PC-3 (cell line): Measurements from ENCODE around the gene ASB9. TPM values are rescaled to one million over a fixed set of nuclear protein-coding genes. Genes with fewer than 3 reads are reported as not detected.

Source experiments
- ATAC-seq: fragments of 200-7000 bp; cut with Tn5 transposase; 2 replicates; pipeline ENCODE4 v1.9.1; 2020; ENCODE audit warnings: mild to moderate bottlenecking, moderate library complexity
- BruUV-seq: library from RNA; stranded (reverse); fragments of 400-500 nt; replicated peaks from 2 replicates; lab custom pipeline; 2021; lab: Mats Ljungman, UMichigan
- CTCF ChIA-PET: fragments of 300-600 bp; sonication (Branson Sonifier 250); formaldehyde crosslinking; loops from one replicate; lab custom pipeline; 2022; ENCODE audit warnings: antibody characterized with exemption; lab: Charles Lee
- POLR2A ChIA-PET: fragments of 300-600 bp; sonication (Branson Sonifier 250); formaldehyde crosslinking; loops from one replicate; lab custom pipeline; 2022; ENCODE audit warnings: antibody characterized with exemption; ENCODE audit not compliant: unreplicated experiment; lab: Charles Lee
- DNase-seq: peaks from one replicate; pipeline ENCODE4 v3.0.0-alpha.2; 2015
- H2AFZ ChIP-seq: fragments of 300-600 bp; sonication (generic); 2 replicates; pipeline ENCODE4 v1.6.0; 2016; ENCODE audit warnings: antibody characterized with exemption, low read length
- H3F3A ChIP-seq: fragments of 300-600 bp; sonication (generic); one replicate; pipeline ENCODE4 v1.6.0; 2017; ENCODE audit warnings: antibody characterized with exemption, low read length, control low read depth, mild to moderate bottlenecking; ENCODE audit not compliant: unreplicated experiment
- H3K27ac ChIP-seq: fragments of 300-600 bp; sonication (generic); 2 replicates; pipeline ENCODE4 v1.5.1; 2016; ENCODE audit warnings: mild to moderate bottlenecking, low read length
- H3K27me3 ChIP-seq: fragments of 300-600 bp; sonication (generic); 2 replicates; pipeline ENCODE4 v1.6.1; 2016; ENCODE audit warnings: low read length, mixed read lengths
- H3K36me3 ChIP-seq: fragments of 300-600 bp; sonication (generic); 2 replicates; pipeline ENCODE4 v1.6.1; 2016; ENCODE audit warnings: low read depth, mixed run types, low read length, mixed read lengths
- H3K4me1 ChIP-seq: fragments of 300-600 bp; sonication (generic); 2 replicates; pipeline ENCODE4 v1.5.1; 2016; ENCODE audit warnings: low read length; ENCODE audit not compliant: insufficient read depth
- H3K4me2 ChIP-seq: fragments of 300-600 bp; sonication (generic); 2 replicates; pipeline ENCODE4 v1.6.0; 2016; ENCODE audit warnings: low read length
- H3K4me3 ChIP-seq: fragments of 300-600 bp; sonication (generic); 2 replicates; pipeline ENCODE4 v1.5.1; 2016; ENCODE audit warnings: mild to moderate bottlenecking, low read length, mixed read lengths
- H3K79me2 ChIP-seq: fragments of 300-600 bp; sonication (generic); 2 replicates; pipeline ENCODE4 v1.6.1; 2017; ENCODE audit warnings: low read length, mixed read lengths
- H3K9ac ChIP-seq: fragments of 300-600 bp; sonication (generic); 2 replicates; pipeline ENCODE4 v1.6.0; 2016; ENCODE audit warnings: mild to moderate bottlenecking, low read length
- H3K9me2 ChIP-seq: fragments of 300-600 bp; sonication (generic); replicated peaks from 2 replicates; pipeline ENCODE4 v1.6.1; 2016; ENCODE audit warnings: mixed run types, low read length, mixed read lengths
- H3K9me3 ChIP-seq: fragments of 300-600 bp; sonication (generic); 2 replicates; pipeline ENCODE4 v1.6.1; 2016; ENCODE audit warnings: low read length, mixed read lengths
- H4K20me1 ChIP-seq: fragments of 300-600 bp; sonication (generic); 2 replicates; pipeline ENCODE4 v1.6.1; 2016; ENCODE audit warnings: low read length, mixed read lengths
- EZH2 ChIP-seq: fragments of 300-600 bp; sonication (generic); IDR thresholded peaks from one replicate; pipeline ENCODE4 v1.6.1; 2017; ENCODE audit warnings: antibody characterized with exemption, mild to moderate bottlenecking, low read length; ENCODE audit not compliant: unreplicated experiment
- EZH2phosphoT487 ChIP-seq: fragments of 300-600 bp; sonication (generic); IDR thresholded peaks from 2 replicates; pipeline ENCODE4 v1.6.1; 2018; ENCODE audit warnings: mild to moderate bottlenecking, antibody characterized with exemption, low read length, borderline replicate concordance
- intact Hi-C: fragments of 100-400 bp; cut with micrococcal nuclease; formaldehyde crosslinking; loops from 2 replicates; pipeline ENCODE4 v1.9.0; 2023
- total RNA-seq: library from RNA; depleted of rRNA; stranded (reverse); fragments of >200 nt; gene quantifications from 2 replicates; pipeline ENCODE4 v1.2.3, GENCODE V29; 2014
- TF ChIP-seq, protein P1 (sequence below): fragments of 300-600 bp; sonication (generic); conservative IDR thresholded peaks from 2 replicates; pipeline ENCODE4 v1.5.1; 2017; ENCODE audit warnings: antibody characterized with exemption, low read depth, mild to moderate bottlenecking, low read length

ASB9 gene
- total RNA-seq, 1 experiment from 2014 or later, result 31.5 TPM

DNA sequence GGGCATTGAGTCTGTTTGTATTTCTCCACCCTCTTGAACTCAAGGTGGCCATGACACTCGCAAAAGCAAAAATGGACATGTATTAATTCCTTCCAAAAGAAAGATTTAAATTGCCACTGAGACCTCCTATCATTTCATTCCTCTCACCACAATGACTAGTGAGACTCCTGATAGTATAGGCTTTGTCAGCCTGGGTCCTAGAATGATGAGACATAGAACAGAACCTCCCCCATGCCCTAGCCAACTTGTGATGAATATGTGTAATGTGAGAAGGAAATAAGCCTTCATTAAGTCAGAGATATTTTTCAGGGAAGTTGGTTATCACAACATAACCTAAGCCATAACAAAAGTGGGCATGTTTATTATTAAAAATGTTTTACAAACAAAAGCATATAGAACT, 62.5 kb downstream of the ASB9 start:
- Histone ChIP-seq H3K9ac (no peak overlapping the region), H3K4me3 (no peak overlapping the region)
- CTCF ChIA-PET, result no interaction called here

GRCh38 chrX:15206306-15206705, 63.6 kb downstream of the ASB9 start:
- no TSS peak for BruUV-seq
- Histone ChIP-seq H3K9me2 (no peaks in the 10 kb centered on the region), H2AFZ (no peak overlapping the region), H3K4me3 (no peak overlapping the region), H4K20me1 (no peaks in the 10 kb centered on the region), H3K27ac (no peak overlapping the region), H3K9me3 (no peaks in the 10 kb centered on the region), H3K9ac (no peak overlapping the region), H3K36me3 (no peaks in the 10 kb centered on the region), H3F3A (no peaks in the 10 kb centered on the region), H3K4me2 (no peak overlapping the region), H3K4me1 (peaks cover 15% of the 10 kb centered on the region), H3K27me3 (no peaks in the 10 kb centered on the region), H3K79me2 (no peaks in the 10 kb centered on the region)
- intact Hi-C loops, result no loop called here
- ChIA-PET POLR2A (no interaction called here), CTCF (no interaction called here)
- DNase-seq (no peak), ATAC-seq (no peak)
- TF ChIP-seq, protein P1, sequence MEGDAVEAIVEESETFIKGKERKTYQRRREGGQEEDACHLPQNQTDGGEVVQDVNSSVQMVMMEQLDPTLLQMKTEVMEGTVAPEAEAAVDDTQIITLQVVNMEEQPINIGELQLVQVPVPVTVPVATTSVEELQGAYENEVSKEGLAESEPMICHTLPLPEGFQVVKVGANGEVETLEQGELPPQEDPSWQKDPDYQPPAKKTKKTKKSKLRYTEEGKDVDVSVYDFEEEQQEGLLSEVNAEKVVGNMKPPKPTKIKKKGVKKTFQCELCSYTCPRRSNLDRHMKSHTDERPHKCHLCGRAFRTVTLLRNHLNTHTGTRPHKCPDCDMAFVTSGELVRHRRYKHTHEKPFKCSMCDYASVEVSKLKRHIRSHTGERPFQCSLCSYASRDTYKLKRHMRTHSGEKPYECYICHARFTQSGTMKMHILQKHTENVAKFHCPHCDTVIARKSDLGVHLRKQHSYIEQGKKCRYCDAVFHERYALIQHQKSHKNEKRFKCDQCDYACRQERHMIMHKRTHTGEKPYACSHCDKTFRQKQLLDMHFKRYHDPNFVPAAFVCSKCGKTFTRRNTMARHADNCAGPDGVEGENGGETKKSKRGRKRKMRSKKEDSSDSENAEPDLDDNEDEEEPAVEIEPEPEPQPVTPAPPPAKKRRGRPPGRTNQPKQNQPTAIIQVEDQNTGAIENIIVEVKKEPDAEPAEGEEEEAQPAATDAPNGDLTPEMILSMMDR, result no peak
- TF ChIP-seq EZH2 (no peak), EZH2phosphoT487 (no peak)

More for the DNA sequence above, 62.5 kb downstream of the ASB9 start:
- DNase-seq (peak; percentile 16), ATAC-seq (no peak)
- Histone ChIP-seq H3K9me3 (no peaks in the 10 kb centered on the region), H3K9me2 (no peaks in the 10 kb centered on the region), H3K4me1 (peaks cover 14% of the 10 kb centered on the region), H2AFZ (no peak overlapping the region), H3K27me3 (no peaks in the 10 kb centered on the region), H3K4me2 (no peak overlapping the region), H3F3A (no peaks in the 10 kb centered on the region), H3K27ac (no peak overlapping the region), H3K36me3 (no peaks in the 10 kb centered on the region), H4K20me1 (no peaks in the 10 kb centered on the region), H3K79me2 (no peaks in the 10 kb centered on the region)
- no peak for TF ChIP-seq EZH2
- TF ChIP-seq EZH2phosphoT487, result no peak
- TF ChIP-seq, protein P1, result no peak
- POLR2A ChIA-PET, result no interaction called here
- no TSS peak for BruUV-seq
- intact Hi-C loops, result no loop called here

GRCh38 chrX:15204130-15204751, 65.6 kb downstream of the ASB9 start:
- DNase-seq, result no peak
- no peaks in the 10 kb centered on the region for H3K9me3 ChIP-seq
- no peak for TF ChIP-seq EZH2
- no peak for TF ChIP-seq EZH2phosphoT487
- TF ChIP-seq, protein P1, result no peak
- no peak overlapping the region for H3K9ac ChIP-seq
- ChIA-PET CTCF (no interaction called here), POLR2A (no interaction called here)
- no peak overlapping the region for H2AFZ ChIP-seq
- no peaks in the 10 kb centered on the region for H3K36me3 ChIP-seq
- ATAC-seq, result no peak
- H3K4me1 ChIP-seq, result peaks cover 15% of the 10 kb centered on the region
- H3F3A ChIP-seq, result no peaks in the 10 kb centered on the region
- BruUV-seq, result no TSS peak
- no peak overlapping the region for H3K27ac ChIP-seq
- no peaks in the 10 kb centered on the region for H3K27me3 ChIP-seq
- H4K20me1 ChIP-seq, result no peaks in the 10 kb centered on the region
- H3K79me2 ChIP-seq, result no peaks in the 10 kb centered on the region
- H3K9me2 ChIP-seq, result no peaks in the 10 kb centered on the region
- intact Hi-C loops, result no loop called here
- H3K4me2 ChIP-seq, result no peak overlapping the region
- H3K4me3 ChIP-seq, result no peak overlapping the region
